B cell (primary cell): Measurements from ENCODE around the gene MCRIP2. TPM values are rescaled to one million over a fixed set of nuclear protein-coding genes. Genes with fewer than 3 reads are reported as not detected.
A peak's percentile ranks its signal among the peaks of the same experiment; 100 is the strongest.

ENCODE experiments used
- ATAC-seq: fragments of 200-7000 bp; cut with Tn5 transposase; one replicate; pipeline ENCODE4 v1.10.0; 2021; ENCODE audit warnings: low read depth, mild to moderate bottlenecking, moderate number of reproducible peaks, moderate library complexity
- CTCF ChIA-PET: fragments of 350-600 bp; sonication (Branson Sonifier 250); formaldehyde crosslinking; loops from one replicate; lab custom pipeline; 2021; ENCODE audit warnings: antibody characterized with exemption, inconsistent platforms; lab: Charles Lee
- POLR2A ChIA-PET: fragments of 350-600 bp; sonication (Branson Sonifier 250); formaldehyde crosslinking; loops from one replicate; lab custom pipeline; 2021; ENCODE audit warnings: antibody characterized with exemption; lab: Charles Lee
- DNase-seq: peaks from one replicate; pipeline ENCODE4 v3.0.0; 2013
- H2AFZ ChIP-seq: 2 replicates; pipeline ENCODE4 v1.6.1; 2012; ENCODE audit warnings: mild to moderate bottlenecking, low read depth, low read length; ENCODE audit not compliant: insufficient read depth, poor library complexity, severe bottlenecking
- H3K27ac ChIP-seq, 2 donors: 1 replicate in 1 of 2; 2 replicates in 1 of 2; pipeline ENCODE4 v1.5.1; 2012 to 2013; ENCODE audit warnings: low read length in 2 of 2, mild to moderate bottlenecking in 2 of 2, moderate library complexity in 1 of 2
- H3K27me3 ChIP-seq, 4 experiments: fragments of 200-600 bp in 1 of 4; sonication (generic) in 1 of 4; replicated peaks in 1 of 4; 1 replicate in 2 of 4; 2 replicates in 2 of 4; pipeline versions ENCODE4 v1.6.1 to v1.7.0; 2013 to 2016; ENCODE audit warnings: low read length in 3 of 4, mild to moderate bottlenecking in 2 of 4, mixed read lengths in 1 of 4, moderate library complexity in 1 of 4; ENCODE audit not compliant: insufficient read depth in 4 of 4, control insufficient read depth in 3 of 4; ENCODE audit errors: control extremely low read depth in 1 of 4
- H3K36me3 ChIP-seq, 2 experiments: replicated peaks in 1 of 2; 1 replicate in 1 of 2; 2 replicates in 1 of 2; pipeline versions ENCODE4 v1.6.1 to v1.7.1; 2013; ENCODE audit warnings: low read length in 1 of 2; ENCODE audit not compliant: insufficient read depth in 2 of 2, control insufficient read depth in 1 of 2; ENCODE audit errors: control extremely low read depth in 1 of 2, extremely low read depth in 1 of 2
- H3K4me1 ChIP-seq, 2 donors: fragments of 200-600 bp in 1 of 2; sonication (generic) in 1 of 2; 1 replicate in 1 of 2; 2 replicates in 1 of 2; pipeline versions ENCODE4 v1.5.1 to v1.6.1; 2013 to 2017; ENCODE audit warnings: low read length in 2 of 2; ENCODE audit not compliant: control insufficient read depth in 2 of 2, insufficient read depth in 2 of 2
- H3K4me2 ChIP-seq: replicated peaks from 2 replicates; pipeline ENCODE3; 2012; ENCODE audit warnings: mild to moderate bottlenecking, low read depth, low read length; ENCODE audit not compliant: poor library complexity, severe bottlenecking
- H3K4me3 ChIP-seq, 5 experiments: fragments of 200-600 bp in 1 of 5; sonication (generic) in 1 of 5; 1 replicate in 3 of 5; 2 replicates in 2 of 5; pipeline versions ENCODE4 v1.5.1 to v1.7.0; 2011 to 2016; ENCODE audit warnings: low read length in 4 of 5, mild to moderate bottlenecking in 4 of 5, low read depth in 2 of 5, control low read depth in 1 of 5, moderate library complexity in 1 of 5; ENCODE audit not compliant: insufficient read depth in 1 of 5; ENCODE audit errors: control extremely low read depth in 1 of 5, extremely low read depth in 1 of 5
- H3K79me2 ChIP-seq: fragments of 200-600 bp; sonication (generic); one replicate; pipeline ENCODE4 v1.6.0; 2016; ENCODE audit warnings: low read length; ENCODE audit not compliant: control insufficient read depth, insufficient read depth
- H3K9ac ChIP-seq: fragments of 200-600 bp; sonication (generic); 2 replicates; pipeline ENCODE4 v1.6.1; 2017; ENCODE audit warnings: mild to moderate bottlenecking, low read length, moderate library complexity
- H3K9me3 ChIP-seq, 3 donors: one replicate each; pipeline versions ENCODE4 v1.6.1 to v1.7.1; 2013; ENCODE audit warnings: low read length in 2 of 3; ENCODE audit not compliant: control insufficient read depth in 2 of 3, insufficient read depth in 1 of 3; ENCODE audit errors: control extremely low read depth in 1 of 3
- H4K20me1 ChIP-seq: 2 replicates; pipeline ENCODE4 v1.6.0; 2012; ENCODE audit warnings: mild to moderate bottlenecking, low read length; ENCODE audit not compliant: insufficient read depth, control insufficient read depth, poor library complexity, severe bottlenecking
- H3K27ac Mint-ChIP-seq: one replicate; pipeline ENCODE4 v1.8.0; 2021; ENCODE audit warnings: mixed read lengths
- H3K27me3 Mint-ChIP-seq: one replicate; pipeline ENCODE4 v1.8.0; 2021; ENCODE audit warnings: mixed read lengths
- H3K4me1 Mint-ChIP-seq: one replicate; pipeline ENCODE4 v1.8.0; 2021; ENCODE audit warnings: mixed read lengths
- H3K4me3 Mint-ChIP-seq: one replicate; pipeline ENCODE4 v1.8.0; 2021; ENCODE audit warnings: mixed read lengths
- H3K9me3 Mint-ChIP-seq: one replicate; pipeline ENCODE4 v1.8.0; 2022; ENCODE audit warnings: mixed read lengths; ENCODE audit not compliant: insufficient read depth
- CTCF ChIP-seq: fragments of 200-600 bp; IDR thresholded peaks from one replicate; pipeline ENCODE4 v1.8.0; 2022; ENCODE audit warnings: antibody characterized with exemption, mild to moderate bottlenecking
- EZH2 ChIP-seq: IDR thresholded peaks from 2 replicates; pipeline ENCODE4 v1.6.1; 2012; ENCODE audit warnings: borderline replicate concordance, low read depth, mild to moderate bottlenecking, moderate library complexity, low read length; ENCODE audit not compliant: insufficient read depth, poor library complexity, severe bottlenecking
- WGBS: methylation state at CpG from one replicate; pipeline ENCODE4 v1.1.5; 2013; ENCODE audit warnings: missing lambda C conversion rate; ENCODE audit not compliant: insufficient coverage; 5-methylcytosine and 5-hydroxymethylcytosine counted together
- intact Hi-C: fragments of 100-400 bp; cut with micrococcal nuclease; formaldehyde crosslinking; loops from one replicate; pipeline ENCODE4 v1.10.0; 2022
- polyA plus RNA-seq: library from polyadenylated mRNA; depleted of rRNA; stranded (reverse); fragments of >200 nt; gene quantifications from 2 replicates; pipeline ENCODE4 v1.2.3, GENCODE V29; 2012
- total RNA-seq, 2 donors: library from RNA; stranded (reverse); fragments of 120-200 nt in 1 of 2; gene quantifications; 1 replicate in 1 of 2; 2 replicates in 1 of 2; pipeline versions ENCODE4 v1.2.3 to v1.2.4, GENCODE V29; 2013 to 2022

MCRIP2 gene
- total and polyA plus RNA-seq, 2 donors (not counting 1 experiment from before 2014, with no cell fraction given), result 29.2 to 46.0 TPM

- Histone ChIP-seq H2AFZ (no peak overlapping the region), H3K9me3 (peaks cover 0 to 2% (median 0%) of the 10 kb centered on the region in 3 donors), H3K27me3 (no peaks in the 10 kb centered on the region), H3K4me1 (peaks cover 22 to 29% of the 10 kb centered on the region in 2 donors), H3K79me2 (peaks cover 12% of the 10 kb centered on the region), H4K20me1 (peaks cover 14% of the 10 kb centered on the region), H3K4me2 (peak overlapping the region; percentile 92), H3K9ac (no peak overlapping the region), H3K4me3 (no peak overlapping the region), H3K36me3 (no peaks in the 10 kb centered on the region), H3K27ac (no peak overlapping the region)
- no peak for DNase-seq
- WGBS, result 91% methylated on average over 20 of the region's 25 CpGs
- TF ChIP-seq CTCF (no peak), EZH2 (no peak)
- H3K9me3 Mint-ChIP-seq, result no peaks in the 10 kb centered on the region
- H3K27ac Mint-ChIP-seq, result no peak overlapping the region
- intact Hi-C loops, result no loop called here
- ATAC-seq, result no peak
- H3K4me1 Mint-ChIP-seq, result peaks cover 19% of the 10 kb centered on the region
- CTCF ChIA-PET, result interaction anchor here (1.2 to 1.4 kb wide), 2 partner anchors 9 to 11 kb away, joined by 4 to 5 read pairs; partner anchors contain the start of gene METTL26
- POLR2A ChIA-PET, result interaction anchor here (0.6 to 1.2 kb wide), 2 partner anchors 9 to 11 kb away, joined by 3 to 4 read pairs; partner anchors contain the start of gene METTL26
- H3K4me3 Mint-ChIP-seq, result no peak overlapping the region
- H3K27me3 Mint-ChIP-seq, result no peaks in the 10 kb centered on the region
Measured at GRCh38 chr16:647173-647902, 5.7 kb downstream of the MCRIP2 start.
